HEK293 (cell line): ENCODE data around the gene COQ7.

Experiments used
- CTCF ChIP-seq: fragments of 450-650 bp; formaldehyde crosslinking; IDR thresholded peaks from 2 replicates; pipeline ENCODE4 v1.5.1; 2016; ENCODE audit warnings: missing biosample characterization, missing genetic modification characterization
- GLI4 ChIP-seq: fragments of 450-650 bp; formaldehyde crosslinking; IDR thresholded peaks from 2 replicates; pipeline ENCODE4 v1.5.1; 2016; ENCODE audit warnings: missing biosample characterization, missing genetic modification characterization
- KLF10 ChIP-seq: fragments of 450-650 bp; IDR thresholded peaks from 2 replicates; pipeline ENCODE4 v1.5.1; 2018; ENCODE audit warnings: missing biosample characterization, mild to moderate bottlenecking, missing genetic modification characterization
- KLF9 ChIP-seq: fragments of 450-650 bp; formaldehyde crosslinking; IDR thresholded peaks from 2 replicates; pipeline ENCODE4 v1.5.1; 2016; ENCODE audit warnings: missing biosample characterization, missing genetic modification characterization, low read depth
- SP2 ChIP-seq: fragments of 450-650 bp; formaldehyde crosslinking; IDR thresholded peaks from 2 replicates; pipeline ENCODE4 v1.5.1; 2016; ENCODE audit warnings: missing biosample characterization, missing genetic modification characterization
- YY1 ChIP-seq: fragments of 450-650 bp; formaldehyde crosslinking; IDR thresholded peaks from 2 replicates; pipeline ENCODE4 v1.5.1; 2018; ENCODE audit warnings: missing biosample characterization, missing genetic modification characterization
- ZNF114 ChIP-seq: fragments of 450-650 bp; formaldehyde crosslinking; IDR thresholded peaks from 2 replicates; pipeline ENCODE4 v1.5.0; 2017; ENCODE audit warnings: missing biosample characterization, missing genetic modification characterization
- ZNF223 ChIP-seq: fragments of 450-650 bp; formaldehyde crosslinking; IDR thresholded peaks from 2 replicates; pipeline ENCODE4 v1.5.1; 2016; ENCODE audit warnings: missing biosample characterization, missing genetic modification characterization
- ZNF473 ChIP-seq: fragments of 450-650 bp; formaldehyde crosslinking; IDR thresholded peaks from 2 replicates; pipeline ENCODE4 v1.5.1; 2017; ENCODE audit warnings: missing biosample characterization, missing genetic modification characterization
- ZNF561 ChIP-seq: fragments of 450-650 bp; IDR thresholded peaks from 2 replicates; pipeline ENCODE4 v1.5.1; 2018; ENCODE audit warnings: missing biosample characterization, missing genetic modification characterization, borderline replicate concordance
- ZNF76 ChIP-seq: fragments of 450-650 bp; formaldehyde crosslinking; IDR thresholded peaks from 2 replicates; pipeline ENCODE4; 2016; ENCODE audit warnings: low read depth, missing biosample characterization, missing genetic modification characterization, borderline replicate concordance
- TF ChIP-seq, protein P1 (sequence below): fragments of 450-650 bp; formaldehyde crosslinking; IDR thresholded peaks from 2 replicates; pipeline ENCODE4 v1.5.1; 2016; ENCODE audit warnings: missing biosample characterization, missing genetic modification characterization
- TF ChIP-seq, protein P2 (sequence below): fragments of 450-650 bp; formaldehyde crosslinking; IDR thresholded peaks from 2 replicates; pipeline ENCODE4 v1.5.1; 2016; ENCODE audit warnings: missing biosample characterization, missing genetic modification characterization
- TF ChIP-seq, protein P3 (sequence below): fragments of 450-650 bp; formaldehyde crosslinking; IDR thresholded peaks from 2 replicates; pipeline ENCODE4 v1.5.1; 2016; ENCODE audit warnings: missing biosample characterization, missing genetic modification characterization, low read depth

GRCh38 chr16:19104607-19105006 lies 37.2 kb downstream of the COQ7 start:
- TF ChIP-seq CTCF (tag by site-specific recombination) (no peak), ZNF223 (tag by site-specific recombination) (no peak), SP2 (no peak), GLI4 (tag by site-specific recombination) (no peak), ZNF561 (tag by site-specific recombination) (no peak), KLF9 (no peak), ZNF76 (no peak), KLF10 (no peak), YY1 (tag by site-specific recombination) (no peak), ZNF114 (tag by site-specific recombination) (no peak), ZNF473 (no peak)
- TF ChIP-seq, protein P1, sequence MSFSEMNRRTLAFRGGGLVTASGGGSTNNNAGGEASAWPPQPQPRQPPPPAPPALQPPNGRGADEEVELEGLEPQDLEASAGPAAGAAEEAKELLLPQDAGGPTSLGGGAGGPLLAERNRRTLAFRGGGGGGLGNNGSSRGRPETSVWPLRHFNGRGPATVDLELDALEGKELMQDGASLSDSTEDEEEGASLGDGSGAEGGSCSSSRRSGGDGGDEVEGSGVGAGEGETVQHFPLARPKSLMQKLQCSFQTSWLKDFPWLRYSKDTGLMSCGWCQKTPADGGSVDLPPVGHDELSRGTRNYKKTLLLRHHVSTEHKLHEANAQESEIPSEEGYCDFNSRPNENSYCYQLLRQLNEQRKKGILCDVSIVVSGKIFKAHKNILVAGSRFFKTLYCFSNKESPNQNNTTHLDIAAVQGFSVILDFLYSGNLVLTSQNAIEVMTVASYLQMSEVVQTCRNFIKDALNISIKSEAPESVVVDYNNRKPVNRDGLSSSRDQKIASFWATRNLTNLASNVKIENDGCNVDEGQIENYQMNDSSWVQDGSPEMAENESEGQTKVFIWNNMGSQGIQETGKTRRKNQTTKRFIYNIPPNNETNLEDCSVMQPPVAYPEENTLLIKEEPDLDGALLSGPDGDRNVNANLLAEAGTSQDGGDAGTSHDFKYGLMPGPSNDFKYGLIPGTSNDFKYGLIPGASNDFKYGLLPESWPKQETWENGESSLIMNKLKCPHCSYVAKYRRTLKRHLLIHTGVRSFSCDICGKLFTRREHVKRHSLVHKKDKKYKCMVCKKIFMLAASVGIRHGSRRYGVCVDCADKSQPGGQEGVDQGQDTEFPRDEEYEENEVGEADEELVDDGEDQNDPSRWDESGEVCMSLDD, result no peak
- TF ChIP-seq, protein P2, sequence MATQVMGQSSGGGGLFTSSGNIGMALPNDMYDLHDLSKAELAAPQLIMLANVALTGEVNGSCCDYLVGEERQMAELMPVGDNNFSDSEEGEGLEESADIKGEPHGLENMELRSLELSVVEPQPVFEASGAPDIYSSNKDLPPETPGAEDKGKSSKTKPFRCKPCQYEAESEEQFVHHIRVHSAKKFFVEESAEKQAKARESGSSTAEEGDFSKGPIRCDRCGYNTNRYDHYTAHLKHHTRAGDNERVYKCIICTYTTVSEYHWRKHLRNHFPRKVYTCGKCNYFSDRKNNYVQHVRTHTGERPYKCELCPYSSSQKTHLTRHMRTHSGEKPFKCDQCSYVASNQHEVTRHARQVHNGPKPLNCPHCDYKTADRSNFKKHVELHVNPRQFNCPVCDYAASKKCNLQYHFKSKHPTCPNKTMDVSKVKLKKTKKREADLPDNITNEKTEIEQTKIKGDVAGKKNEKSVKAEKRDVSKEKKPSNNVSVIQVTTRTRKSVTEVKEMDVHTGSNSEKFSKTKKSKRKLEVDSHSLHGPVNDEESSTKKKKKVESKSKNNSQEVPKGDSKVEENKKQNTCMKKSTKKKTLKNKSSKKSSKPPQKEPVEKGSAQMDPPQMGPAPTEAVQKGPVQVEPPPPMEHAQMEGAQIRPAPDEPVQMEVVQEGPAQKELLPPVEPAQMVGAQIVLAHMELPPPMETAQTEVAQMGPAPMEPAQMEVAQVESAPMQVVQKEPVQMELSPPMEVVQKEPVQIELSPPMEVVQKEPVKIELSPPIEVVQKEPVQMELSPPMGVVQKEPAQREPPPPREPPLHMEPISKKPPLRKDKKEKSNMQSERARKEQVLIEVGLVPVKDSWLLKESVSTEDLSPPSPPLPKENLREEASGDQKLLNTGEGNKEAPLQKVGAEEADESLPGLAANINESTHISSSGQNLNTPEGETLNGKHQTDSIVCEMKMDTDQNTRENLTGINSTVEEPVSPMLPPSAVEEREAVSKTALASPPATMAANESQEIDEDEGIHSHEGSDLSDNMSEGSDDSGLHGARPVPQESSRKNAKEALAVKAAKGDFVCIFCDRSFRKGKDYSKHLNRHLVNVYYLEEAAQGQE (tag by site-specific recombination), result no peak
- TF ChIP-seq, protein P3, sequence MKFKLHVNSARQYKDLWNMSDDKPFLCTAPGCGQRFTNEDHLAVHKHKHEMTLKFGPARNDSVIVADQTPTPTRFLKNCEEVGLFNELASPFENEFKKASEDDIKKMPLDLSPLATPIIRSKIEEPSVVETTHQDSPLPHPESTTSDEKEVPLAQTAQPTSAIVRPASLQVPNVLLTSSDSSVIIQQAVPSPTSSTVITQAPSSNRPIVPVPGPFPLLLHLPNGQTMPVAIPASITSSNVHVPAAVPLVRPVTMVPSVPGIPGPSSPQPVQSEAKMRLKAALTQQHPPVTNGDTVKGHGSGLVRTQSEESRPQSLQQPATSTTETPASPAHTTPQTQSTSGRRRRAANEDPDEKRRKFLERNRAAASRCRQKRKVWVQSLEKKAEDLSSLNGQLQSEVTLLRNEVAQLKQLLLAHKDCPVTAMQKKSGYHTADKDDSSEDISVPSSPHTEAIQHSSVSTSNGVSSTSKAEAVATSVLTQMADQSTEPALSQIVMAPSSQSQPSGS (tag by site-specific recombination), result no peak
